SU-DHL-6 (cell line): ENCODE data around the gene TSLP.

ENCODE experiments used
- H2AFZ ChIP-seq: fragments of 200-600 bp; sonication (generic); 2 replicates; pipeline ENCODE4 v1.6.1; 2014; ENCODE audit warnings: low read depth, mild to moderate bottlenecking, moderate library complexity, mixed read lengths, antibody characterized with exemption, low read length; ENCODE audit not compliant: severe bottlenecking
- H3F3A ChIP-seq: fragments of 200-600 bp; shearing (Covaris generic); 2 replicates; pipeline ENCODE4 v1.6.0; 2016; ENCODE audit warnings: antibody characterized with exemption, mild to moderate bottlenecking; ENCODE audit not compliant: insufficient read depth
- H3K27ac ChIP-seq: fragments of 200-600 bp; sonication (generic); 2 replicates; pipeline ENCODE4 v1.5.1; 2016; ENCODE audit warnings: low read depth, mild to moderate bottlenecking, low read length, moderate library complexity, mixed read lengths
- H3K27me3 ChIP-seq: fragments of 200-600 bp; sonication (generic), shearing (Covaris generic); 2 replicates; pipeline ENCODE4 v1.6.0; 2014; ENCODE audit warnings: mild to moderate bottlenecking, low read length
- H3K36me3 ChIP-seq: fragments of 200-600 bp; sonication (generic); 2 replicates; pipeline ENCODE4 v1.6.1; 2014; ENCODE audit warnings: mild to moderate bottlenecking, low read length, mixed read lengths
- H3K4me2 ChIP-seq: fragments of 300-600, 200-600 bp; shearing (Covaris generic), sonication (generic); 2 replicates; pipeline ENCODE4 v1.6.0; 2014; ENCODE audit warnings: low read length, low read depth, mild to moderate bottlenecking; ENCODE audit not compliant: poor library complexity, severe bottlenecking
- H3K4me3 ChIP-seq: fragments of 200-600 bp; sonication (generic); 2 replicates; pipeline ENCODE4 v1.5.1; 2014; ENCODE audit warnings: antibody characterized with exemption, low read length, mild to moderate bottlenecking, mixed read lengths; ENCODE audit not compliant: insufficient read depth, poor library complexity, severe bottlenecking
- H3K79me2 ChIP-seq: fragments of 200-600 bp; sonication (generic); 2 replicates; pipeline ENCODE4 v1.6.1; 2014; ENCODE audit warnings: mild to moderate bottlenecking, low read length, moderate library complexity; ENCODE audit not compliant: insufficient read depth
- H3K9ac ChIP-seq: fragments of 200-600 bp; sonication (generic); 2 replicates; pipeline ENCODE4 v1.7.0; 2014; ENCODE audit warnings: mild to moderate bottlenecking, low read length
- H3K9me2 ChIP-seq: fragments of 200-600 bp; sonication (generic); replicated peaks from 2 replicates; pipeline ENCODE4 v1.6.1; 2014; ENCODE audit warnings: low read length; ENCODE audit not compliant: insufficient read depth
- H3K9me3 ChIP-seq: fragments of 200-600 bp; sonication (generic); 2 replicates; pipeline ENCODE4 v1.6.1; 2014; ENCODE audit warnings: low read length, mixed read lengths; ENCODE audit not compliant: insufficient read depth
- H4K20me1 ChIP-seq: fragments of 200-600 bp; sonication (generic); 2 replicates; pipeline ENCODE4 v1.6.1; 2014; ENCODE audit warnings: low read depth, mild to moderate bottlenecking, antibody characterized with exemption, low read length, moderate library complexity, mixed read lengths
- CTCF ChIP-seq: fragments of 200-600 bp; sonication (generic); IDR thresholded peaks from one replicate; pipeline ENCODE4 v1.5.1; 2017; ENCODE audit warnings: antibody characterized with exemption, mild to moderate bottlenecking, low read length, moderate library complexity; ENCODE audit not compliant: insufficient read depth, poor library complexity, severe bottlenecking
- EZH2phosphoT487 ChIP-seq: fragments of 200-600 bp; sonication (generic), shearing (Covaris generic); conservative IDR thresholded peaks from 2 replicates; pipeline ENCODE4 v1.6.1; 2018; ENCODE audit warnings: mild to moderate bottlenecking, antibody characterized with exemption, low read length, moderate library complexity, mixed read lengths

The TSLP gene

GRCh38 chr5:111113678-111114077 is 42.2 kb downstream of the TSLP start:
- Histone ChIP-seq H3K36me3 (peaks cover 74% of the 10 kb centered on the region), H3K27me3 (no peaks in the 10 kb centered on the region)

GRCh38 chr5:111115229-111115628 is 43.7 kb downstream of the TSLP start:
- Histone ChIP-seq H3F3A (0 out of 2 replicates have a peak, but pooled peaks cover 2% of the 10 kb centered on the region), H3K36me3 (peaks cover 73% of the 10 kb centered on the region; the same call in 1 of the 2 replicates), H3K9me2 (no peaks in the 10 kb centered on the region), H3K4me2 (no peak overlapping the region), H2AFZ (no peak overlapping the region), H3K9me3 (no peaks in the 10 kb centered on the region), H3K4me3 (no peak overlapping the region), H3K79me2 (0 out of 2 replicates have a peak, but pooled peaks cover 5% of the 10 kb centered on the region), H3K9ac (no peak overlapping the region), H3K27ac (no peak overlapping the region), H3K27me3 (no peaks in the 10 kb centered on the region), H4K20me1 (peaks cover 2% of the 10 kb centered on the region; the same call in 1 of the 2 replicates)
- TF ChIP-seq CTCF (no peak), EZH2phosphoT487 (no peak)

More at GRCh38 chr5:111113678-111114077, 42.2 kb downstream of the TSLP start:
- Histone ChIP-seq H3K79me2 (0 out of 2 replicates have a peak, but pooled peaks cover 5% of the 10 kb centered on the region), H2AFZ (no peak overlapping the region), H3K4me2 (no peak overlapping the region), H3K4me3 (no peak overlapping the region), H3K9me2 (no peaks in the 10 kb centered on the region), H3K9ac (no peak overlapping the region), H3K9me3 (no peaks in the 10 kb centered on the region), H3K27ac (no peak overlapping the region), H3F3A (0 out of 2 replicates have a peak, but pooled peaks cover 2% of the 10 kb centered on the region), H4K20me1 (peaks cover 2% of the 10 kb centered on the region; the same call in 1 of the 2 replicates)
- TF ChIP-seq CTCF (no peak), EZH2phosphoT487 (no peak)

GRCh38 chr5:111116550-111116949 is 45.0 kb downstream of the TSLP start:
- H3K79me2 ChIP-seq: 0 out of 2 replicates have a peak, but pooled peaks cover 5% of the 10 kb centered on the region
- no peak overlapping the region for H2AFZ ChIP-seq
- H3K27me3 ChIP-seq: no peaks in the 10 kb centered on the region
- H4K20me1 ChIP-seq: peaks cover 2% of the 10 kb centered on the region; the same call in 1 of the 2 replicates
- no peak overlapping the region for H3K9ac ChIP-seq
- H3K27ac ChIP-seq: no peak overlapping the region
- TF ChIP-seq CTCF (no peak), EZH2phosphoT487 (no peak)
- no peaks in the 10 kb centered on the region for H3K9me3 ChIP-seq
- 0 out of 2 replicates have a peak, but pooled peaks cover 2% of the 10 kb centered on the region for H3F3A ChIP-seq
- no peak overlapping the region for H3K4me3 ChIP-seq
- peaks cover 73% of the 10 kb centered on the region for H3K36me3 ChIP-seq
- no peaks in the 10 kb centered on the region for H3K9me2 ChIP-seq
- H3K4me2 ChIP-seq: no peak overlapping the region
